Duodenal mucosa (tissue), 2 donors: ENCODE measurements around the gene PTOV1.

Experiments used
- H3K27ac ChIP-seq: one replicate; pipeline ENCODE4 v1.7.0; 2013; ENCODE audit warnings: low read depth, low read length
- H3K27me3 ChIP-seq, 2 donors: one replicate each; pipeline ENCODE4 v1.7.0; 2013; ENCODE audit warnings: low read length in 2 of 2, control low read depth in 1 of 2; ENCODE audit not compliant: insufficient read depth in 2 of 2, control insufficient read depth in 1 of 2
- H3K36me3 ChIP-seq, 2 donors: one replicate each; pipeline ENCODE4 v1.7.0; 2013; ENCODE audit warnings: low read length in 2 of 2, control low read depth in 1 of 2; ENCODE audit not compliant: insufficient read depth in 2 of 2, control insufficient read depth in 1 of 2
- H3K4me1 ChIP-seq, 2 donors: one replicate each; pipeline ENCODE4 v1.7.0; 2013; ENCODE audit warnings: low read length in 2 of 2, control low read depth in 1 of 2; ENCODE audit not compliant: insufficient read depth in 2 of 2, control insufficient read depth in 1 of 2
- H3K4me3 ChIP-seq, 2 donors: one replicate each; pipeline ENCODE4 v1.7.0; 2013; ENCODE audit warnings: low read length in 2 of 2, low read depth in 1 of 2
- H3K9ac ChIP-seq, 2 donors: one replicate each; pipeline ENCODE4 v1.7.0; 2013; ENCODE audit warnings: low read length in 2 of 2, low read depth in 1 of 2
- H3K9me3 ChIP-seq, 2 donors: one replicate each; pipeline ENCODE4 v1.7.0; 2013; ENCODE audit warnings: low read length in 2 of 2, control low read depth in 1 of 2; ENCODE audit not compliant: control insufficient read depth in 1 of 2

The PTOV1 gene

DNA sequence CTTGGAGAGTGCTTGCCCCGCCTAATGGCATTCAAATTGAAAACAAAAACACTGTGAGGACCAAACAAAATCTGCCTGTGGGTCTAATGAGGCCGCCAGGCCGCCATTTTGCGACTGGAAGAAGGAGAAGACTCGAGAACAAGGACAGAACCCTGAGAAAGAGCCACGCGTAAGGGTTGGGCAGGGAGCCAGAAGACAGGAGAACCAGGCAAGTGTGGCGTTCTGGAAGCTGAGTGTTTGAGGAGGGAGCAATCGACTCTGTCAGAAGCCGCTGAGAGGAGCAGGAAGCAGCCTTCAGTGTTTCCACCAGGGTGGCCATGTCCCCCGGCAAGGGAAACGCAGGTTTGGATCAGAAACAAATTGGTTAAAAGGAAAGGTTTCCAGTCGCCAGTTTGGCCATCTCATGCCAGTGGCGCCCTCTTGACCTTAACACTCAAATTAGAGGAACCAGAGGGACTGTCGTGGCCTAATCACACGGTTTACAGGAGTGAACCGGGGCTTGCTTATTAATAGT lies 10.2 kb upstream of the PTOV1 start:
- no peak overlapping the region for H3K4me3 ChIP-seq
- no peaks in the 10 kb centered on the region for H3K9me3 ChIP-seq
- H3K36me3 ChIP-seq, result peaks cover 11 to 36% of the 10 kb centered on the region in 2 donors
- no peak overlapping the region for H3K9ac ChIP-seq
- H3K4me1 ChIP-seq, result no peaks in the 10 kb centered on the region
- H3K27ac ChIP-seq, result no peak overlapping the region
- no peaks in the 10 kb centered on the region for H3K27me3 ChIP-seq

GRCh38 chr19:49843265-49843664 lies 7.7 kb upstream of the PTOV1 start:
- peaks cover 1 to 17% of the 10 kb centered on the region in 2 donors for H3K36me3 ChIP-seq
- H3K4me1 ChIP-seq, result no peaks in the 10 kb centered on the region
- H3K27me3 ChIP-seq, result no peaks in the 10 kb centered on the region
- H3K4me3 ChIP-seq, result no peak overlapping the region
- H3K9ac ChIP-seq, result no peak overlapping the region
- H3K9me3 ChIP-seq, result no peaks in the 10 kb centered on the region
- no peak overlapping the region for H3K27ac ChIP-seq

GRCh38 chr19:49844138-49845095 lies 6.5 kb upstream of the PTOV1 start:
- Histone ChIP-seq H3K9me3 (no peaks in the 10 kb centered on the region), H3K4me3 (no peak overlapping the region), H3K36me3 (peaks cover 0 to 5% of the 10 kb centered on the region in 2 donors), H3K27ac (no peak overlapping the region), H3K9ac (no peak overlapping the region), H3K27me3 (no peaks in the 10 kb centered on the region), H3K4me1 (no peaks in the 10 kb centered on the region)

DNA sequence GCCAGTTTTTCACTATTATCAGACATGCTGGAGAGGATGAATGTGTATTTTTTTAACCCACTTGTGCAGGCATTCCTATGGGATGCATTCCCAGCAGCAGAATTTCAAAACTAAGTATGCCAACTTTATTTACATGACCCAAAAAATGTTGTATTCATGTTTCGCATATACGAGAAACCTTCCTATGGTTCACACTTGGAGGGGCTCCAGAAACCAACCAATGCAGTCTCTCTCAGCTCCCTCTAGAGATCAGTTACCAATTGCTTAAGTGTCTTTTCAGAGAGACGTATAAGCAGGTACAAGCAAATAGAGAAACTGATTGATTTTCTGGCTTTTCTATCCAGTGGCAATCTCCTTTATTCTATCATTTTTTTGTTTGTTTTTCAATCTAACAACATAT lies 5.5 kb upstream of the PTOV1 start:
- no peak overlapping the region for H3K9ac ChIP-seq
- no peaks in the 10 kb centered on the region for H3K36me3 ChIP-seq
- no peak overlapping the region for H3K4me3 ChIP-seq
- no peaks in the 10 kb centered on the region for H3K27me3 ChIP-seq
- no peaks in the 10 kb centered on the region for H3K9me3 ChIP-seq
- H3K27ac ChIP-seq, result no peak overlapping the region
- H3K4me1 ChIP-seq, result peaks cover 4 to 7% of the 10 kb centered on the region in 2 donors

DNA sequence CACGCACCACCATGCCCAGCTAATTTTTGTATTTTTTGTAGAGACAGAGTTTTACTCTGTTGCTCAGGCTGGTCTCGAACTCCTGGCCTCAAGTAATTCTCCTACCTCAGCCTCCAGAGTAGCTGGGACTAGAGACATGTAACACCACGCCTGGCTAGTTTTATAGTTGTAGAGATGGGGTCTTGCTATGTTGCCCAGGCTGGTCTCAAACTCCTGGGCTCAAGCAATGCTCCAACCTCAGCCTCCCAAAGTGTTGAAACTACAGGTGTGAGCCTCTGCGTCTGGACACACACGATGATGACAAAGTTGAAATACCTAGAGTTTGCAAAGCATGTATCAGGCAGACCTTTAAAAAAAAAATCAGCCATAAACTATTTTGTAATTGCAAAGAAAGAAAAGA lies 4.6 kb upstream of the PTOV1 start:
- no peak overlapping the region for H3K9ac ChIP-seq
- no peaks in the 10 kb centered on the region for H3K27me3 ChIP-seq
- H3K4me1 ChIP-seq, result peaks cover 4 to 7% of the 10 kb centered on the region in 2 donors
- no peak overlapping the region for H3K27ac ChIP-seq
- H3K36me3 ChIP-seq, result no peaks in the 10 kb centered on the region
- H3K4me3 ChIP-seq, result no peak overlapping the region
- no peaks in the 10 kb centered on the region for H3K9me3 ChIP-seq

- H3K27ac ChIP-seq, result no peak overlapping the region
These were observed 2.9 kb upstream of the PTOV1 start for GRCh38 chr19:49847731-49848696.

GRCh38 chr19:49848938-49849337 lies 2.0 kb upstream of the PTOV1 start:
- Histone ChIP-seq H3K27me3 (no peaks in the 10 kb centered on the region), H3K9ac (no peak overlapping the region), H3K27ac (no peak overlapping the region), H3K4me3 (no peak overlapping the region), H3K9me3 (no peaks in the 10 kb centered on the region), H3K4me1 (peaks cover 15 to 23% of the 10 kb centered on the region in 2 donors), H3K36me3 (no peaks in the 10 kb centered on the region)

More at GRCh38 chr19:49847731-49848696, 2.9 kb upstream of the PTOV1 start:
- Histone ChIP-seq H3K9me3 (no peaks in the 10 kb centered on the region), H3K36me3 (no peaks in the 10 kb centered on the region), H3K27me3 (no peaks in the 10 kb centered on the region), H3K4me3 (no peak overlapping the region), H3K9ac (no peak overlapping the region), H3K4me1 (peaks cover 15 to 18% of the 10 kb centered on the region in 2 donors)

- H3K36me3 ChIP-seq, result no peaks in the 10 kb centered on the region
- H3K27me3 ChIP-seq, result no peaks in the 10 kb centered on the region
- no peaks in the 10 kb centered on the region for H3K9me3 ChIP-seq
- H3K4me1 ChIP-seq, result peaks cover 15 to 30% of the 10 kb centered on the region in 2 donors
- no peak overlapping the region for H3K27ac ChIP-seq
- peak overlapping the region; percentile 97 to 100 for H3K9ac ChIP-seq
- H3K4me3 ChIP-seq, result peak overlapping the region; percentile 85 to 92
These were observed 1.3 kb upstream of the PTOV1 start for GRCh38 chr19:49849433-49850220.

GRCh38 chr19:49850221-49850486 lies 805 bp upstream of the PTOV1 start:
- Histone ChIP-seq H3K4me1 (peaks cover 15 to 31% of the 10 kb centered on the region in 2 donors), H3K27ac (no peak overlapping the region), H3K27me3 (no peaks in the 10 kb centered on the region), H3K4me3 (peak overlapping the region; percentile 85 to 92), H3K36me3 (peaks cover 0 to 4% of the 10 kb centered on the region in 2 donors), H3K9ac (peak overlapping the region; percentile 97 to 100), H3K9me3 (no peaks in the 10 kb centered on the region)
